HG03066 (cell line): ENCODE data around the gene APOL5.
"Not testable (repeated sequence)": the region's sequence is repeated elsewhere in the genome, so short reads cannot be mapped to it uniquely, and the experiment has no call there.

ENCODE experiments used
- ATAC-seq: cut with Tn5 transposase; IDR thresholded peaks from one replicate; pipeline ENCODE4 v1.9.1; 2021; ENCODE audit warnings: low read depth; ENCODE audit not compliant: unreplicated experiment

Gene APOL5, protein sequence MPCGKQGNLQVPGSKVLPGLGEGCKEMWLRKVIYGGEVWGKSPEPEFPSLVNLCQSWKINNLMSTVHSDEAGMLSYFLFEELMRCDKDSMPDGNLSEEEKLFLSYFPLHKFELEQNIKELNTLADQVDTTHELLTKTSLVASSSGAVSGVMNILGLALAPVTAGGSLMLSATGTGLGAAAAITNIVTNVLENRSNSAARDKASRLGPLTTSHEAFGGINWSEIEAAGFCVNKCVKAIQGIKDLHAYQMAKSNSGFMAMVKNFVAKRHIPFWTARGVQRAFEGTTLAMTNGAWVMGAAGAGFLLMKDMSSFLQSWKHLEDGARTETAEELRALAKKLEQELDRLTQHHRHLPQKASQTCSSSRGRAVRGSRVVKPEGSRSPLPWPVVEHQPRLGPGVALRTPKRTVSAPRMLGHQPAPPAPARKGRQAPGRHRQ

DNA sequence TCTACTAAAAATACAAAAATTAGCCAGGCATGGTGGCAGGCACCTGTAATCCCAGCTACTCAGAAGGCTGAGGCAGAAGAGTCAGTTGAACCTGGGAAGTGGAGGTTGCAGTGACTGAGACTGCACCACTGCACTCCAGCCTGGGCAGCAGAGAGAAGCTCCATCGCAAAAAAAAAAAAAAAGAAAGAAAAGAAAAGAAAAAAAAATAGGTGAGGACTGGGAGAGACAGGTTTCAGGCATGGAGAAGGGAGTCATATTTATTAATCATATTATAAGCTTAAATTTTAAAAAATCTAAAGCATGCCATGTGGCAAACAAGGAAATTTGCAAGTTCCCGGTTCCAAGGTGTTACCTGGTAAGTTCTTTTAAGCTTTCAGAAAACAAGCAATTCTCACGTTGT lies at the start of gene APOL5:
Gene APOL5 (plus strand): TSS at position 301 of the 400 bp plus-strand sequence. CDS start 0 bp downstream, at position 301.
- ATAC-seq = no peak

DNA sequence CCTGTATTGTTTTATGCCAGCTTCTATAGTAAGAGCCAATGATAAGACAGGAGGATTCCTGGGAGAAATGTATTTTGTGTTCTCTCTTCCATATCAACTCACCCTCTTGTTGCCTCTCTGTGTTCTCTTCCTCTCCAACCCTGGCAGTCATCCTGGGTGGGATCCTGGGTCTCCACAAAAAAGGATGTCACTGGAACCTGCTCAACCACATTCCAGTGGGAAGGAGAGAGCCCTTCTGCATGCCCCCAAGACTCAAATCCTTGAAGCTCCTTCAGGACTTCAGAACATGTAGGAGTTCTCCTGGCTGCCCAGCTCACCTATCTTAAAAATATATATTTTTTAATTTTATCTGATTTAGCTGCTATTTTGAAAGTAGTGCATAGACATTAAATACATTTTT lies 43.3 kb upstream of the APOL5 start:
- no peak for ATAC-seq

GRCh38 chr22:35676065-35676464 lies 41.6 kb upstream of the APOL5 start:
- not testable (repeated sequence) for ATAC-seq

DNA sequence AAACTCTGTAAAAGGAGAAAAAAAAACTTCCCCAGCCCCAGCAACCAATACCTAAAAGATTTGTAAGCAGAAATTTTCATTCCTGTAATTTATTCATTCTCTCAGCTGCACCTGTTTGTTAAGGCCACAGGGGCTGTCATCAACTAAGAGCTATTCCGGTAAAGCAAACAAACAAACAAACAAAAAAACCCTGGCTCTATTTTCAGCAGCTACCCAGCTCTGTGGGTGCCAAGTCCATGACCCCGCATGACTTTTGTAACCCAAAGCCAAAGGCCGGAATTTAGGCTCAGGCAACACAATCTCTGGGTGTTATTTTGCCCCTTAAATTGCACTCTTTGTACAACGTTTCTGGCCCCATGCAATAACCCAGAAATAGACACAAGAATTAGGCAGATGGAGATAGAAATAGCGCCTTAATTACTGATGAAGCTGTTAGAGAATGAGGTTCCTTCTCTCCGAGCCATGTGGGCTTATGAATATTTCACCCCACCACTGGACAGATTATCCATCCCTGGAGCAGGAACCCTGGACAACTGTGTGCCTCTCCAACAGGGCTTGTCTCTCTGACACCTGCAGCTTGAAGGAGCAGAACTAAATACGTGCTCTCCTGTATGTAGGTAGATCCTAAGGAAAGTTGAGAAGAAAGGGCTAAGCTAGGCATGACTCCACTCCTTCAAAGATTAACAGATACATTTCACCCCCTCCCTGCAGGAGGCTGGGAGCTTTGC lies 40.0 kb upstream of the APOL5 start:
- no peak for ATAC-seq

DNA sequence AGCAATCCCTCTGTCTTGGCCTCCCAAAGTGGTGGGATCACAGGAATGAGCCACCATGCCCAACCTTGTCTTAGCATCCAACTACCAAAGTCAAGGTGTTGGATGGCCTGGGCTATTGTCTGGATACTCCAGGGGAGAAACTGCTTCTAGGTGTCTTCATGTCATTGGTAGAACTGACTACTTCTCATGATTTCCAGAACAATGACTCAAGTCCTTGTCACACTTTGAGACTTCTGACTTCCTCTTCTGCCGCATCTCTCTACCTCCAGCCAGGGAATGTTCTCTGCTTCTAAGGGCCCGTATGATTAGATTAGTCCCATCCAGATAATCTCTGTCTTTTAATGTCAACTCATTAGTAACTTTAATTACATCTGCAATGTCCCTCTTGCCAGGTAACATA lies 38.8 kb upstream of the APOL5 start:
- no peak for ATAC-seq

GRCh38 chr22:35679492-35679891 lies 38.2 kb upstream of the APOL5 start:
- ATAC-seq = not testable (repeated sequence)

DNA sequence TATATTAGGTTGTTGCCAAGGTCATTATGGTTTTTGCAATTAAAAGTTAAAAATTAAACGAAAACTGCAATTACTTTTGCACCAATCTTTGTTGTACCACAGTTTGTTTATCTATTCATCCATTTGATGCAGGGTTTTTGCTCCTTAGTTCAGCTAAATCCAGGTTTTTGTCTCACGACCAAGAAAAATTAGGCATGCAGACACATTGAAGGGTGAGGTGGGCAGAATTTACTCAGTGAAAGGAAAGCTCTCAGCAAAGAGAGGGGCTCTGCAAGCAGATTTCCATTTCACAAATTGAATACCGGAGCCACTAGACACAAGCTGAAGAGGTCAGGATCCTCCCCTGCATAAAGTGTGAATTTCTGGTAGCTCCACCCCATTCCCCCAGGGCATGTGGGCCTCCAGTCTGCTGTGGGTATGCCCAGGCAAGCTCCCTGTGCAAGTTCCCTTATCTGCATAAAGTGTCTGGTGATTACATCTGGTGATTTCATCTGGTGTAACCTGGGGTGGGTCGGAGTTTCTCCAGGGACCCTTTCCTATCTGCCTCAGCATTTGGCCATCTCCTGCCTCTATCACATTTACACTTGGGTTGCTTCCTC lies 36.1 kb upstream of the APOL5 start:
- ATAC-seq = no peak

GRCh38 chr22:35683560-35683959 lies 34.1 kb upstream of the APOL5 start:
- ATAC-seq = no peak

DNA sequence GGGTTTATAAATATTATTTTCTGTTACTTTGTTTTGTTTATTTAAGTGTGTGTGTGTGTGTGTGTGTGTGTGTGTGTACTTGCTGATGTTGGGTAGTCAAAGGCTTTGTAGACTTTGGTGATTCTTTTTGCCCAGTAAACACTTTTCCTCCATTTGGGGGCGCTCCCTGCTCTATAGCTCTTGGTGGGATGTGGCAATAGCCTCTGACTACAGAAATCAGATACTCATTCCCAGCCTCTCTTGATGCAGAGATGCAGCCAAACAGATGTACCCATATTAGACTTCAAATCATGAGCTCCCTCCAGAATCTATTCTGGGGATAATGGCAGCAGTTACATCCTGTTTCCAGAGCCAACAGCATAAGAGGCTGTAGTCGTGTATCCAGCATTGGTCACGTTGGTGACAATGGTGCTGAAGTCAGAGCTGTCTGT lies 33.4 kb upstream of the APOL5 start:
- no peak for ATAC-seq

- no peak for ATAC-seq
These were observed 32.9 kb upstream of the APOL5 start for GRCh38 chr22:35684732-35685131.

- no peak for ATAC-seq
These were observed 31.9 kb upstream of the APOL5 start for GRCh38 chr22:35685731-35686130.

GRCh38 chr22:35686298-35686697 lies 31.4 kb upstream of the APOL5 start:
- no peak for ATAC-seq

DNA sequence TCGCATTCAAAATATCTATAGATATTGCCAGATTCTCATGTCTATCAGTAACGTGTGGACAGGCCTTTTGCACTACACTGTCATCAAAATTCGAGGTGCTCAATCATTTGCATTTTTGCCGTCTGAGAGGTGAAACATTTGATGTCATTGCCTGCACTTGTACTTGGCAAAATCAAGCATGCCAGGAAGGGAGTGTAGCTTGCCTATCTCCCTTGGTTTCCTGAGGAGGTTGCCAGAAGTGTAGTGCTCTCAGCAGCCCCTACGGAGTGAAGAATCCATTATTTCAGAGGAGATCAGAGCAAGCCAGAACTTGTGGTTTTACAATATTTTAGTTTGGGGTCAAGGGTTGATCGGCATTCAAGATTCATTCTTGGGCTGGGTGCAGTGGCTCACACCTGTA lies 30.2 kb upstream of the APOL5 start:
- ATAC-seq = no peak

- ATAC-seq = no peak
These were observed 28.6 kb upstream of the APOL5 start for GRCh38 chr22:35688913-35689675.

- ATAC-seq = no peak
These were observed 27.7 kb upstream of the APOL5 start for GRCh38 chr22:35690001-35690400.

GRCh38 chr22:35695202-35695601 lies 22.5 kb upstream of the APOL5 start:
- no peak for ATAC-seq

- no peak for ATAC-seq
These were observed 20.5 kb upstream of the APOL5 start for GRCh38 chr22:35697142-35697541.

DNA sequence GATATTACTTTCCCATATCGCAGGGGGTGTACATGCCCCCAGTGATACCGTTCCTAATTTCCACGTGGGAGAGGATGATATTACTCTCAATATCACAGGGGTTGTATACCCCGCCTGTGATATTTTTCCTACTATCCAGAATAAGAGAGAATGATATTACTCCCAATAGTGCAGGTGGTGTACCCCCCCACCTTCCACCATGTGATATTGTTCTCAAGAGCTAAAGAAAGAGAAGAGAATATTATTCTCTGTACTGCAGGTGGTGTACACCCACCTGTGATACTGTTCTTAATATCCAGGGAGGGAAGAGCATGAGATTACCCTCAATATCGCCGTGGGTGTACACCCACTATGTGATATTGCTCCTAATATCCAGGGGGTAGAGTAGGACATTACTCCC lies 17.8 kb upstream of the APOL5 start:
- ATAC-seq = not testable (repeated sequence)

DNA sequence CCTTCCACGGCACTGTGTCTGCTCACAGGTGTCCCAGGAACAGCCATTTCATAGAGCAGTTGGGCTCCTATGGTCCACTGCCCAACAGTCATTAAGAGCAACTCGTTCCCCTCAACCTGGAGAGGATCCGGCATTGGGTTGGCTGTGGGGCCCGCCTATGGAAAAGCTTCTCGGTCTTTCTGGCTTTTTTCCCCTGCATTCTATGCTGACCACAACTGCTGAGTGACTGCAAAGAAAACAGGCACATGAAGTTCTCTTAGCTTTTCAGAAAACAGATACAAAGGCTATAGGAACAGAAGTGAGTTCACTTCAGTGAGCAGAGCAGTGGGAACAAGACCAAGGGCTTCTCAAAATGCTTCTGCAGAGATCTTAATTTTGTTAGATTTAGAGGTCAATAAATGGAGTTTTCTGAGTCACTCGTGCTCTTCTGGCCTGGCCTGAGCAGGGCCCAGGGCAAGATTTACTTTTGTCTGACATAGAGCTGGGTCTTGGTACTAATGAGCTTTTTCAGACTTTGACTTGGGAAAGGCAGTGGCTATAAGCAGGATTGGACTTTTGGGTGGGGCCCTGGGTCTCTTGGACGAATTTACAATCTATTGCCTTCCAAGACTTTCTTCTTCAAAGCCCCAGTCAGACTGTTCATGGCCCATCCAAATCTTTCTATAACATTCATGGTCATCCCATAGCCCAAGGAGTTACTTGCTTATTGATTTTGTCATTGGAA lies 13.6 kb upstream of the APOL5 start:
- ATAC-seq = no peak

DNA sequence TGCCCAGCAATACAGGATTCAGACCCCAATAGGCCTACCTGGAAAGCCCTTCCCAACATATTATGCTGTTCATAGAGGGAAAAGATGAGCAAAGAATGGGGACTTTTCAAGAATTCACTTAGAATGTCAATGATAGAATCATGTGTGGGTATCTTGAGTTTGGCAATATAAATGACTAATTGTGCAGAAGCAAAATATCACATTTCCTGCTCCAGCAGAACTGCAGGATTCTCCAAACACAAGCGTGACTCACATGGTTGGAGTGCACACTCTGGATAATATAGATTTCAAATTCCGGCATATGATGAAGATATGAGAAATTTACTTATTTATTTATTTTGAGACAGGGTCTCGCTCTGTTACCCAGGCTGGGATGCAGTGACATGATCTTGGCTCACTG lies 12.5 kb upstream of the APOL5 start:
- ATAC-seq = no peak
